Liver (tissue), 9 donors: ENCODE measurements around the gene RAPSN. TPM values are rescaled to one million over a fixed set of nuclear protein-coding genes. Genes with fewer than 3 reads are reported as not detected.
"Not testable (repeated sequence)": the region's sequence is repeated elsewhere in the genome, so short reads cannot be mapped to it uniquely, and the experiment has no call there.

Experiments used
- DNase-seq: peaks from one replicate; pipeline ENCODE4 v3.0.0-alpha.2; 2017; ENCODE audit warnings: low spot score
- H3K27ac ChIP-seq, 2 donors: one replicate each; pipeline ENCODE4 v1.7.0; 2013; ENCODE audit warnings: inconsistent platforms in 2 of 2, low read length in 2 of 2, control low read depth in 1 of 2, low read depth in 1 of 2, mild to moderate bottlenecking in 1 of 2
- H3K27me3 ChIP-seq, 4 donors: one replicate each; pipeline versions ENCODE4 v1.6.1 to v1.7.0; 2013; ENCODE audit warnings: low read length in 3 of 4, inconsistent platforms in 1 of 4, mild to moderate bottlenecking in 1 of 4, moderate library complexity in 1 of 4; ENCODE audit not compliant: control insufficient read depth in 4 of 4, insufficient read depth in 4 of 4
- H3K36me3 ChIP-seq, 4 donors: one replicate each; pipeline versions ENCODE4 v1.6.1 to v1.7.0; 2013; ENCODE audit warnings: low read length in 3 of 4, mild to moderate bottlenecking in 3 of 4, low read depth in 1 of 4, moderate library complexity in 1 of 4; ENCODE audit not compliant: control insufficient read depth in 4 of 4, insufficient read depth in 3 of 4
- H3K4me1 ChIP-seq, 4 donors: one replicate each; pipeline versions ENCODE4 v1.6.1 to v1.7.0; 2013; ENCODE audit warnings: low read length in 3 of 4, mild to moderate bottlenecking in 3 of 4, moderate library complexity in 1 of 4; ENCODE audit not compliant: control insufficient read depth in 4 of 4, insufficient read depth in 4 of 4
- H3K4me3 ChIP-seq, 3 donors: one replicate each; pipeline versions ENCODE4 v1.6.1 to v1.7.0; 2013; ENCODE audit warnings: low read length in 3 of 3, control low read depth in 1 of 3, low read depth in 1 of 3, mild to moderate bottlenecking in 1 of 3
- H3K9ac ChIP-seq, 2 donors: one replicate each; pipeline ENCODE4 v1.7.0; 2013; ENCODE audit warnings: low read length in 2 of 2, mild to moderate bottlenecking in 2 of 2, moderate library complexity in 2 of 2, control low read depth in 1 of 2, low read depth in 1 of 2
- H3K9me3 ChIP-seq, 4 donors: one replicate each; pipeline versions ENCODE4 v1.6.1 to v1.7.0; 2013; ENCODE audit warnings: low read length in 3 of 4; ENCODE audit not compliant: control insufficient read depth in 4 of 4
- ATF3 ChIP-seq: IDR thresholded peaks from 2 replicates; pipeline ENCODE4 v1.6.1; 2016; ENCODE audit warnings: antibody characterized with exemption
- CTCF ChIP-seq: fragments of 150-350 bp; IDR thresholded peaks from 2 replicates; pipeline ENCODE4 v1.5.1; 2017; ENCODE audit warnings: improper control_type of control experiment, low read depth, low read length; ENCODE audit not compliant: missing input control
- FOXA1 ChIP-seq: IDR thresholded peaks from 2 replicates; pipeline ENCODE4 v1.6.1; 2016; ENCODE audit warnings: antibody characterized with exemption
- FOXA2 ChIP-seq: IDR thresholded peaks from 2 replicates; pipeline ENCODE4 v1.6.1; 2016; ENCODE audit warnings: antibody characterized with exemption
- GABPA ChIP-seq, 2 donors: IDR thresholded peaks in 1 of 2; conservative IDR thresholded peaks in 1 of 2; 2 replicates each; pipeline ENCODE4 v1.6.1; 2016; ENCODE audit warnings: antibody characterized with exemption in 2 of 2, mild to moderate bottlenecking in 1 of 2, moderate library complexity in 1 of 2
- HNF4A ChIP-seq, 2 donors: conservative IDR thresholded peaks; 2 replicates each; pipeline ENCODE4 v1.6.1; 2016; ENCODE audit warnings: antibody characterized with exemption in 2 of 2, mild to moderate bottlenecking in 2 of 2
- MAX ChIP-seq: IDR thresholded peaks from 2 replicates; pipeline ENCODE4 v1.6.1; 2016; ENCODE audit warnings: antibody characterized with exemption
- RAD21 ChIP-seq, 2 donors: IDR thresholded peaks; 2 replicates each; pipeline ENCODE4 v1.6.1; 2016; ENCODE audit warnings: antibody characterized with exemption in 2 of 2, mild to moderate bottlenecking in 2 of 2
- REST ChIP-seq: IDR thresholded peaks from 2 replicates; pipeline ENCODE4 v1.6.1; 2016; ENCODE audit warnings: antibody characterized with exemption, mild to moderate bottlenecking
- RXRA ChIP-seq, 2 donors: IDR thresholded peaks; 2 replicates each; pipeline ENCODE4 v1.6.1; 2017 to 2018; ENCODE audit warnings: antibody characterized with exemption in 2 of 2, mild to moderate bottlenecking in 1 of 2
- SP1 ChIP-seq: IDR thresholded peaks from 2 replicates; pipeline ENCODE4 v1.6.1; 2018; ENCODE audit warnings: antibody characterized with exemption, mild to moderate bottlenecking
- TAF1 ChIP-seq: conservative IDR thresholded peaks from 2 replicates; pipeline ENCODE4 v1.6.1; 2016; ENCODE audit warnings: antibody characterized with exemption, mild to moderate bottlenecking
- YY1 ChIP-seq: IDR thresholded peaks from 2 replicates; pipeline ENCODE4 v1.6.1; 2016; ENCODE audit warnings: antibody characterized with exemption, mild to moderate bottlenecking
- WGBS: extraction: QIAGEN DNeasy Blood & Tissue Kit; methylation state at CpG from one replicate; pipeline ENCODE4 v1.1.7; 2013; 5-methylcytosine and 5-hydroxymethylcytosine counted together
- polyA plus RNA-seq, 2 donors: library from polyadenylated mRNA; stranded (reverse) in 1 of 2; unstranded in 1 of 2; fragments of 200-250 nt in 1 of 2; fragments of >200 nt in 1 of 2; fragmentation: Nextera tagmentation in 1 of 2; extraction: Ambion mirVana in 1 of 2; gene quantifications; one replicate each; pipeline versions ENCODE4 v1.2.1 to v1.2.3, GENCODE V29; 2013 to 2015
- total RNA-seq, 2 donors: library from RNA; depleted of rRNA; stranded (reverse); fragments of >200 nt; gene quantifications; one replicate each; pipeline ENCODE4 v1.2.3, GENCODE V29; 2014
- TF ChIP-seq, protein P1 (sequence below): IDR thresholded peaks from 2 replicates; pipeline ENCODE4 v1.6.1; 2016; ENCODE audit warnings: antibody characterized with exemption
- donor health status: healthy.
- donor health status: healthy.
- donor health status: healthy.
- donor health status: healthy.
- donor health status: healthy.

The RAPSN gene
- total and polyA plus RNA-seq, 4 donors, result 0.12 to 0.59 (median 0.28) TPM; not detected in 1

DNA sequence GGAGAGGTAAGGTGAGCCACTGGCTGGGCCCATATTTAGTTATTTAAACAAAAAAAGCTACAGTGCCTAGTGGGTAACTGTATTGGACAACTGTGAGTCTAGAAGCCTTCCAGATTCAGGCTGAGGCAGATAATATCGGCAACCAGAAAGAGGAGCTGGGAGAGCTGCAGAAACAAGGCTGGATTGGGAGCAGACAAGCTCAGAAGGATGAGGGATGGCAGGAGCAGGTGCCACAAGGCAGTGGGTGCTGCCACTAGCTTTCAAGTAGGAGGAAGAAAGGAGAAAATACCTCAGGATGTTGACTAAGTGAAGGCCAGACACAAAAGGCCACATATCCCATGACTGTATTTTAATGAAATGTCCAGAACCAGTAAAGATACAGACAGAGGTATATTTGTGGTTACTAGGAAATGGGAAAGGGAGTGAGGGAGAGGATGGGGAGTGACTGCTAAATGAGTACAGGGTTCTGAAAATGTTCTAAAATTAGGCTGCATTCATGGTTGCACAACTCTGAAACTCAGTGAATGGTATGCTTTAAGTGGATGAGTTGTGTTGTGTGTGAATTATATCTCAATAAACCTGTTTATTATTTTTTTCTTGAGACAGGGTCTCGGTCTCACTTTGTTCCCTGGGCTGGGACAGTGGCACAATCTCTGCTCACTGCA is 11.8 kb upstream of the RAPSN start:
- no peak for TF ChIP-seq HNF4A (conservative IDR thresholded peaks at IDR 0.05)
- no peak for TF ChIP-seq FOXA2
- TF ChIP-seq CTCF, result no peak
- TF ChIP-seq FOXA1, result no peak
- TF ChIP-seq REST, result no peak
- TF ChIP-seq RAD21 (IDR thresholded peaks at IDR 0.05), result no peak
- TF ChIP-seq RXRA (IDR thresholded peaks at IDR 0.05), result no peak
- TF ChIP-seq, protein P1, sequence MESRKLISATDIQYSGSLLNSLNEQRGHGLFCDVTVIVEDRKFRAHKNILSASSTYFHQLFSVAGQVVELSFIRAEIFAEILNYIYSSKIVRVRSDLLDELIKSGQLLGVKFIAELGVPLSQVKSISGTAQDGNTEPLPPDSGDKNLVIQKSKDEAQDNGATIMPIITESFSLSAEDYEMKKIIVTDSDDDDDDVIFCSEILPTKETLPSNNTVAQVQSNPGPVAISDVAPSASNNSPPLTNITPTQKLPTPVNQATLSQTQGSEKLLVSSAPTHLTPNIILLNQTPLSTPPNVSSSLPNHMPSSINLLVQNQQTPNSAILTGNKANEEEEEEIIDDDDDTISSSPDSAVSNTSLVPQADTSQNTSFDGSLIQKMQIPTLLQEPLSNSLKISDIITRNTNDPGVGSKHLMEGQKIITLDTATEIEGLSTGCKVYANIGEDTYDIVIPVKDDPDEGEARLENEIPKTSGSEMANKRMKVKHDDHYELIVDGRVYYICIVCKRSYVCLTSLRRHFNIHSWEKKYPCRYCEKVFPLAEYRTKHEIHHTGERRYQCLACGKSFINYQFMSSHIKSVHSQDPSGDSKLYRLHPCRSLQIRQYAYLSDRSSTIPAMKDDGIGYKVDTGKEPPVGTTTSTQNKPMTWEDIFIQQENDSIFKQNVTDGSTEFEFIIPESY, result no peak
- no peak for TF ChIP-seq SP1
- no peak for TF ChIP-seq YY1
- no peak for TF ChIP-seq ATF3
- TF ChIP-seq GABPA (IDR thresholded peaks at IDR 0.05 in 1 of 2, conservative IDR thresholded peaks at IDR 0.05 in 1 of 2), result no peak
- no peak for TF ChIP-seq TAF1
- no peak for TF ChIP-seq MAX
- peaks cover 0 to 2% (median under 1%) of the 10 kb centered on the region in 4 donors for H3K36me3 ChIP-seq
- WGBS, result 97% methylated on average over 2 of the region's 2 CpGs
- no peak overlapping the region for H3K27ac ChIP-seq
- no peak for DNase-seq
- H3K9ac ChIP-seq, result no peak overlapping the region
- H3K4me1 ChIP-seq, result peaks cover 0 to 3% (median under 1%) of the 10 kb centered on the region in 4 donors
- H3K27me3 ChIP-seq, result no peaks in the 10 kb centered on the region
- no peaks in the 10 kb centered on the region for H3K9me3 ChIP-seq
- H3K4me3 ChIP-seq, result no peak overlapping the region

DNA sequence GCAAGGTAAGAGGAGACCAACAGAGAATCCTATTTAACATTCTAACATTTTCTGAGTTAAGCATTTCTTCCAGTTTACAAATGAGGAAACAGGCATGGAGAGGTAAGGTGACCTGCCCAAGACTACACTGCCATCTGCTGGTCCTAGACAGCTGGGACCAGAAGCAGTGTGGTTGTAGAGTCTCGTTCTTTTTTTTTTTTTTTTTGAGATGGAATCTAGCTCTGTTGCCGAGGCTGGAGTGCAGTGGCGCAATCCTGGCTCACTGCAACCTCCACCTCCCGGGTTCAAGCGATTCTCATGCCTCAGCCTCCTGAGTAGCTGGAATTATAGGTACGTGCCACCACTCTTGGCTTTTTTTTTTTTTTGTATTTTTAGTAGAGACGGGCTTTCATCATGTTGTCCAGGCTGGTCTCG is 5.3 kb upstream of the RAPSN start:
- DNase-seq, result peak; percentile 62
- not testable (repeated sequence) for H3K9ac ChIP-seq, H3K27ac ChIP-seq, H3K27me3 ChIP-seq, H3K9me3 ChIP-seq, H3K4me3 ChIP-seq, H3K36me3 ChIP-seq
- TF ChIP-seq RAD21 (IDR thresholded peaks at IDR 0.05) (peak; percentile 95 to 96), GABPA (IDR thresholded peaks at IDR 0.05 in 1 of 2, conservative IDR thresholded peaks at IDR 0.05 in 1 of 2) (peak in 1 of 2 donors; percentile 29), CTCF (peak; percentile 91), YY1 (peak; percentile 42), ATF3 (peak; percentile 45), RXRA (IDR thresholded peaks at IDR 0.05) (peak in 1 of 2 donors; percentile 30), HNF4A (conservative IDR thresholded peaks at IDR 0.05) (peak; percentile 15 to 23), SP1 (peak; percentile 40)
- H3K4me1 ChIP-seq, result peaks cover 0 to 14% (median 7%) of the 10 kb centered on the region in 4 donors
- WGBS, result 20% methylated on average over 8 of the region's 8 CpGs
